Epithelial cell of esophagus (primary cell): ENCODE data around the gene GPRC5D.

Experiments used
- DNase-seq: peaks from one replicate; pipeline ENCODE4 v3.0.0; 2010; ENCODE audit warnings: low read depth
- H3K4me3 ChIP-seq: 2 replicates; pipeline ENCODE4 v1.5.1; 2011; ENCODE audit warnings: mild to moderate bottlenecking, low read length, control low read depth
- TF ChIP-seq, protein P1 (sequence below): IDR thresholded peaks from 2 replicates; pipeline ENCODE4 v1.5.1; 2011; ENCODE audit warnings: low read depth, mild to moderate bottlenecking, low read length, control low read depth, inconsistent platforms; ENCODE audit not compliant: insufficient read depth; ENCODE audit errors: missing control alignments

The GPRC5D gene

DNA sequence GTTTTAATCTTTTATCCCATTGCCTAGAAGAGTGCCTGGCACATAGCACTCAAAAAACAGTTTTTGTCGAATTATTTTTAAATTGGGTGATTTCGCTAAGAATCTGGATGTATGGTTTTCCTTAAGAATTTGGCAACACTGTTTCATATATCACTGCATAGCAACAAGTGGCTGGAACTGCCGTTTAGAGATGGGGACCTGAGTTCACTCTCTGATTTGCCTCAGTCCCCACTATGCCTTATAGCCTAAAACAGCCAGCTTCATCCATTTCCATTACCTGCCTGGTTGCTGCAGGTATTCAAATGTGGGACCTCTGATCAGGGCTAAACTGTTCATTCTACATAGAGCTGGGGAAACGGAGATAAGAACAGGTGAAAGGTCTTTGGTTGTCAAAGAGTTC lies 46.3 kb upstream of the GPRC5D start:
- TF ChIP-seq, protein P1, sequence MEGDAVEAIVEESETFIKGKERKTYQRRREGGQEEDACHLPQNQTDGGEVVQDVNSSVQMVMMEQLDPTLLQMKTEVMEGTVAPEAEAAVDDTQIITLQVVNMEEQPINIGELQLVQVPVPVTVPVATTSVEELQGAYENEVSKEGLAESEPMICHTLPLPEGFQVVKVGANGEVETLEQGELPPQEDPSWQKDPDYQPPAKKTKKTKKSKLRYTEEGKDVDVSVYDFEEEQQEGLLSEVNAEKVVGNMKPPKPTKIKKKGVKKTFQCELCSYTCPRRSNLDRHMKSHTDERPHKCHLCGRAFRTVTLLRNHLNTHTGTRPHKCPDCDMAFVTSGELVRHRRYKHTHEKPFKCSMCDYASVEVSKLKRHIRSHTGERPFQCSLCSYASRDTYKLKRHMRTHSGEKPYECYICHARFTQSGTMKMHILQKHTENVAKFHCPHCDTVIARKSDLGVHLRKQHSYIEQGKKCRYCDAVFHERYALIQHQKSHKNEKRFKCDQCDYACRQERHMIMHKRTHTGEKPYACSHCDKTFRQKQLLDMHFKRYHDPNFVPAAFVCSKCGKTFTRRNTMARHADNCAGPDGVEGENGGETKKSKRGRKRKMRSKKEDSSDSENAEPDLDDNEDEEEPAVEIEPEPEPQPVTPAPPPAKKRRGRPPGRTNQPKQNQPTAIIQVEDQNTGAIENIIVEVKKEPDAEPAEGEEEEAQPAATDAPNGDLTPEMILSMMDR = no peak
- no peak for DNase-seq
- no peak overlapping the region for H3K4me3 ChIP-seq

DNA sequence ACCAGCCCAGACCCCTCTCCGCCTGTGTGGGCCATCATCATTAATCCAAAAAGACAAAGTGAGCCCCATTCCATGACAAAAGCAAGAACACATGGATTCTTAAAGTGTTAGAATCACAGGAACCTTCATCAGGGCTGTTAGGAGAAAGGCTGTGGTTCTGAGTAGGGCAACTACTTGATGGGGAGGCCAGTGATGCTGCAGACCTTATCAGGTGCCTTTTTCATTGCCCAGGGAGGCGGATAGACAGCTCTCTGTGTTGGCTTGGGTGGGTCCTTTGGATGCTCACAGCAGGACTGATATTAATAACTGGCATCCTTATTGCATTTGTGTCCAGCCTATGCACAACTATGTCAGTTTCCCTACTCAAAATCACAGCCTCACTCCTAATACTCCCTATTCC lies 45.8 kb upstream of the GPRC5D start:
- no peak for DNase-seq
- no peak overlapping the region for H3K4me3 ChIP-seq
- TF ChIP-seq, protein P1 = no peak

DNA sequence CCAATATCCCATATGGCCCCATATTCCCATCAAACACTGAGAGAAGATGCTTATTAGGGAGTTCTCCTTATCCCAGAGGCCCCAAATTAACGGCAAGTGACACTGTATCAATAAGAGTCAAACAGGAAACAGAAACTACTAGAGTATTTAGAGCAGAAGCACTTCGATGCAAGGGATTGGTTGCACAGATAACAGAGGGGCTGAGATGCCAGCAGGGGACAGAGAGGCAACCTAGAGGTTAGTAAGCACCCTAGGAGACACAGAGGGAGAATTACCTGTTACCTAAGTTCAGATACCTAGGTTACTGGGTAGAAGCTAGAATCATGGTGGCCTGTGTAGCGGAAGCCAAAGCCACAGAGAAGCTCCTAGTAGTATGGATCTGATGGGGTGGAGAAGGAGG lies 45.2 kb upstream of the GPRC5D start:
- no peak for DNase-seq
- TF ChIP-seq, protein P1 = no peak
- no peak overlapping the region for H3K4me3 ChIP-seq

DNA sequence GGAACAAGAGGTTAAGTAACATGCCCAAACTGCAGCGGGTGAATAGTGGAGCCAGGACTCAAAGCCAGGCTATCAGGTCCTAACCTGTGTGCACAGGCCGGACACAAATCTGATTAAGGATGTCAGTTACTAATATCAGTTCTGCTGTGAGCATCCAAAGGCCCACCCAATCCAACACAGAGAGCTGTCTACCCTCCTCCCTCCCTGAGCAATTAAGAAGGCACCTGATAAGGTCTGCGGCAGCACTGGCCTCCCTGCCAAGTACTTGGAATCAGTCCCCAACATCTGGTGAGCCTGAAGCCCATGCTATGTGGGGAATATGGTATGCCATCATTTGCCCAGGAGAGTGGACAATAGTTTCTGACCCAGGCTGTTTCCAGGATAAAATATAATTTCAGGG lies 44.2 kb upstream of the GPRC5D start:
- TF ChIP-seq, protein P1 = no peak
- no peak for DNase-seq

DNA sequence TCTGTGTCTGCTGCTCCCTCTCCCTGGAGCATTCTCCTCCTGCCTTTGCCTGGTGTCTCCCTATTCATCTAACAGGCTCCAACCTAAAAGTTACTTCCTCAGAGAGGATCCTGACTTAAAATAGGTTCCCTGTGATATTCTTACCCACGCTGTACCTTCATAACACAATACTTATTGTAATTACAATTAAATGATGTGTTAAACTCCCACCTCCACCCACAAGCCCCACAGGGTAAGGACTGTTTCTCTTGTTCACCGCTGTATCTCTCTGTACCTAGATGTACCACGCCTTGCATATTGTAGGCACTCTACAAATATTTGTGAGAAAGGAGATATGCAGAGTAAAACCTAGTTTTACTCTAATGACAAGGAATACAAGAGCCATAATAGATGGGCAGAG lies 43.1 kb upstream of the GPRC5D start:
- no peak overlapping the region for H3K4me3 ChIP-seq
- TF ChIP-seq, protein P1 = no peak
- no peak for DNase-seq

More for the DNA sequence above, 44.2 kb upstream of the GPRC5D start:
- no peak overlapping the region for H3K4me3 ChIP-seq

DNA sequence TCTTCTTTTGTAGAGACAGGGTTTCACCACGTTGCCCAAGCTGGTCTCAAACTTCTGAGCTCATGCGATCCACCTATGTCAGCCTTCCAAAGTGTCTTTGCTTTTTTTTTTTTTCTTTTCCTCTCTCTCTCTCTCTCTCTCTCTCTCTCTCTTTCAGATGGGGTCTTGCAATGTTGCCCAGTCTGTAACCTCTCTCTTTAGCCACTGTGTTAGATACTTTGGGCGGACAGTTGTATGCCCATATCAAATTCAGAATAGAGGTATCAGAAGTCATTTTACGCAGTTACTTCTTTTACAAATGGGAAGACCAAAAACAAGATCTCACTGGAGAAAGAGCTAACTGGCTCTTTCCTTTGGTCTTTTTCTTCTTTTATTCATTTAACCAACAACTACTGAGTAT lies 41.4 kb upstream of the GPRC5D start:
- TF ChIP-seq, protein P1 = no peak
- no peak for DNase-seq
- H3K4me3 ChIP-seq = no peak overlapping the region

DNA sequence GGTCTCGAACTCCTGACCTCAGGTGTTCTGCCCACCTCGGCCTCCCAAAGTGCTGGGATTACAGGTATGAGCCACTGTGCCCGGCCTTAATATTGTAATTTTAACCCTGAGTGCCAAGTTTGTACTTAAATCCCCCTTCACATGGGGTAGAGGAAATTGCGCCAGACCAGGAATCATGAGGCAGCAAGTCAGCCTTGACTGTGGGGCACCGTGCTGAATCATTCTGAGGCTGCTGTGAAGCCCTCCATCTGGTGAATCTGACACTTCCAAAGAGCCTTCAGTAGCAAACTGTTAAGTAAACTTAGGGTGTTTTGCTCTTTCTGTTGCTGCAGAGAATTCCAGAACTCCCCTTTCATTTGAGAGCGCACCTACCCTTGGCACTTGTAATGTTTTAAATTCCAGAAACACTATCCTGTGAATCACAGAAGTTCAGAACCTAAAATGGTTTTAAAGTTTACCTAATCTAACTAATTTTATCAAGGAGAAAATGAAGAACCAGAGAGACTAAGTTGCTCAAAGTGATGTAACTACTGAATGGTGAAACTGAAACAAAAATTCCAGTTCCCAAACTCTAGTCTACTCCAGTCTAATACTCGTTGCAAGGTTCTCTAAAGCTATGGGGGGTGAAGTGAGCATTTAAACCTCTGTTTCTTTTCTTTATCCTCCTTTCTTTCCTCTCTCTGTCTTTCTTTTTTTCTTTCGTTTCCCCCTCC lies 40.6 kb upstream of the GPRC5D start:
- TF ChIP-seq, protein P1 = no peak
- H3K4me3 ChIP-seq = no peak overlapping the region
- DNase-seq = peak; percentile 83
